Natural killer cell (primary cell): ENCODE data around the gene UHRF2. TPM values are rescaled to one million over a fixed set of nuclear protein-coding genes. Genes with fewer than 3 reads are reported as not detected.

Source experiments
- ATAC-seq, 3 donors: fragments of 150-1000 bp in 2 of 3; fragments of 200-7000 bp in 1 of 3; cut with Tn5 transposase; 1 replicate in 1 of 3; 2 replicates in 2 of 3; pipeline ENCODE4 v1.10.0; 2021; ENCODE audit warnings: mild to moderate bottlenecking in 2 of 3, moderate library complexity in 2 of 3
- DNase-seq, 2 donors: peaks; one replicate each; pipeline versions ENCODE4 v3.0.0 to v3.0.0-alpha.2; 2013 to 2021; ENCODE audit warnings: mixed read lengths in 1 of 2
- H3K27ac ChIP-seq: one replicate; pipeline ENCODE4 v1.5.1; 2013; ENCODE audit warnings: mild to moderate bottlenecking, low read length
- H3K27me3 ChIP-seq: one replicate; pipeline ENCODE4 v1.6.1; 2013; ENCODE audit warnings: low read length; ENCODE audit not compliant: control insufficient read depth, insufficient read depth
- H3K36me3 ChIP-seq: one replicate; pipeline ENCODE4 v1.6.1; 2013; ENCODE audit warnings: low read length; ENCODE audit not compliant: control insufficient read depth, insufficient read depth
- H3K4me1 ChIP-seq: one replicate; pipeline ENCODE4 v1.6.1; 2013; ENCODE audit warnings: low read length; ENCODE audit not compliant: control insufficient read depth, insufficient read depth
- H3K4me3 ChIP-seq: one replicate; pipeline ENCODE4 v1.5.1; 2013; ENCODE audit warnings: low read length
- H3K9me3 ChIP-seq: one replicate; pipeline ENCODE4 v1.6.1; 2013; ENCODE audit warnings: low read length; ENCODE audit not compliant: control insufficient read depth, insufficient read depth
- H3K27ac Mint-ChIP-seq, 2 donors: one replicate each; pipeline ENCODE4 v1.8.0; 2022; ENCODE audit warnings: mild to moderate bottlenecking in 2 of 2, mixed read lengths in 2 of 2, moderate library complexity in 1 of 2
- H3K27me3 Mint-ChIP-seq, 2 donors: one replicate each; pipeline ENCODE4 v1.8.0; 2022; ENCODE audit warnings: low read depth in 2 of 2, mixed read lengths in 2 of 2
- H3K36me3 Mint-ChIP-seq: one replicate; pipeline ENCODE4 v1.8.0; 2022; ENCODE audit warnings: mixed read lengths
- H3K4me1 Mint-ChIP-seq, 2 donors: one replicate each; pipeline ENCODE4 v1.8.0; 2022; ENCODE audit warnings: mixed read lengths in 2 of 2
- H3K4me3 Mint-ChIP-seq: one replicate; pipeline ENCODE4 v1.8.0; 2022; ENCODE audit warnings: mild to moderate bottlenecking, moderate library complexity, mixed read lengths
- H3K9me3 Mint-ChIP-seq, 2 donors: one replicate each; pipeline ENCODE4 v1.8.0; 2022; ENCODE audit warnings: mixed read lengths in 2 of 2
- CTCF ChIP-seq: fragments of 200-600 bp; IDR thresholded peaks from one replicate; pipeline ENCODE4 v1.8.0; 2022; ENCODE audit warnings: antibody characterized with exemption
- WGBS: methylation state at CpG from one replicate; pipeline ENCODE4 v1.1.7; 2013; ENCODE audit warnings: missing lambda C conversion rate; ENCODE audit not compliant: insufficient coverage; 5-methylcytosine and 5-hydroxymethylcytosine counted together
- intact Hi-C: fragments of 100-400 bp; cut with micrococcal nuclease; formaldehyde crosslinking; loops from one replicate; pipeline ENCODE4 v1.14.2; 2022
- total RNA-seq, 4 donors: library from RNA; stranded (reverse); fragments of 120-200 nt in 1 of 4; gene quantifications; one replicate each; pipeline versions ENCODE4 v1.2.3 to v1.2.4, GENCODE V29; 2013 to 2022

UHRF2 gene
- total RNA-seq, 3 donors from 2014 or later (not counting 1 experiment from before 2014, with no cell fraction given): 118 to 130 (median 120) TPM

DNA sequence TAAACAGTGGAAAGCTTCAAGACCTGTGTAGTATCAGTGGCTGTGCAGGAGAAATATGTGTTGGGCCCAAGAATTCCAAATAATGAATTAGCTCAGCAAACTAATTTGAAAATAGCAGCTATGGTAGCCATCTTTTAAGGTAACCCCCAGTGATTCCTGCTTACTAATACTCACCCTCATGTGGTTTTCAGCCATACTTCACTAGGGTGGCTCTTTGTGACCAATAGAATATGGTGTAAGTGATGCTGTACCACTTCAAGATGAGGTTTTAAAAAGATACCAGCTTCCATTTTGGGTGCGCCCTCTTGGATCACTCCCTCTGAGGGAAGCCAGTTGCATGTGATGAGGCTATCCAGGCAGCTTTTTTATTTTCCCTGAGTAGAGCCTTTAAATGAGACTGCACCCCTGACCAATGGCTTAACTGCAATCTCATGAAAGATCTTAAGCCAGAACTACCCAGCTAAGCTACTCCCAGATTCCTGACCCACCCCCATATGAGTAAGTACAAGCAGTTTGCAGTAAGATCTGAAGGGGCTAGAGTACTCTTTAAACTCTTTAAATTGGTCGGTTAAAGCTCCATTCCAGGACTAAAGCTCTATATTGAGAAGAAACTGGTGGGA, 58.3 kb downstream of the UHRF2 start:
- no peak for TF ChIP-seq CTCF
- DNase-seq (no peak), ATAC-seq (no peak)
- 100% methylated on average over 2 of the region's 2 CpGs for whole genome bisulfite sequencing
- H3K9me3 ChIP-seq: no peaks in the 10 kb centered on the region
- H3K4me1 ChIP-seq: no peaks in the 10 kb centered on the region
- Mint-ChIP-seq H3K4me3 (no peak overlapping the region), H3K27me3 (no peaks in the 10 kb centered on the region), H3K27ac (no peak overlapping the region), H3K36me3 (no peaks in the 10 kb centered on the region), H3K4me1 (peaks cover 19 to 24% of the 10 kb centered on the region in 2 donors), H3K9me3 (no peaks in the 10 kb centered on the region)
- H3K4me3 ChIP-seq: no peak overlapping the region
- H3K27me3 ChIP-seq: no peaks in the 10 kb centered on the region
- peaks cover 12% of the 10 kb centered on the region for H3K36me3 ChIP-seq
- intact Hi-C loops: no loop called here
- no peak overlapping the region for H3K27ac ChIP-seq

- intact Hi-C loops: no loop called here
- no peaks in the 10 kb centered on the region for H3K9me3 Mint-ChIP-seq
- DNase-seq (no peak), ATAC-seq (no peak)
- WGBS: 100% methylated on average over 2 of the region's 2 CpGs
- H3K27ac Mint-ChIP-seq: peak overlapping the region; percentile 1 to 35
- H3K4me1 Mint-ChIP-seq: peaks cover 14 to 19% of the 10 kb centered on the region in 2 donors
- Histone ChIP-seq H3K36me3 (peaks cover 18% of the 10 kb centered on the region), H3K4me1 (no peaks in the 10 kb centered on the region), H3K4me3 (no peak overlapping the region), H3K9me3 (no peaks in the 10 kb centered on the region), H3K27me3 (no peaks in the 10 kb centered on the region), H3K27ac (no peak overlapping the region)
- no peak for TF ChIP-seq CTCF
- H3K27me3 Mint-ChIP-seq: no peaks in the 10 kb centered on the region
- no peak overlapping the region for H3K4me3 Mint-ChIP-seq
- H3K36me3 Mint-ChIP-seq: no peaks in the 10 kb centered on the region
Measured at GRCh38 chr9:6473151-6473550, 60.2 kb downstream of the UHRF2 start.

DNA sequence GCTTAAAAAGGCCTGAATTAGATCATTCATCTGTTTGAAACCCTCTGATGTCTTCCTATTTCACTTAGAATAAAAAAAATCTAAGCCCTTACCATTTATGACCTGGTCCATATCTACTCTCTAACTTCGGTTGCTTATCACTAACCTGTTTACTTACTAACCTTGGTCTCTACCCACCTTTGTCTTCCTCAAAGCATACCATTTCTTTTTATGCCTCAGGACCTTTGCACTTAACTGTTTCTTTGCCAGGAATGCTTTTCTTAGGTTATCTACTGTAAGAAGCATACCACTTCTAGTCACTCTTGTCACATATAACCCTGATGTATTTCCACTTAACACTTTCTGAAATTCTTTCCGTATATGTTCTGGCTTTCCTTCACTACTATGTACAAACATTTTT, 67.0 kb downstream of the UHRF2 start:
- Mint-ChIP-seq H3K4me3 (no peak overlapping the region), H3K4me1 (no peaks in the 10 kb centered on the region), H3K27ac (no peak overlapping the region), H3K9me3 (no peaks in the 10 kb centered on the region), H3K27me3 (no peaks in the 10 kb centered on the region), H3K36me3 (no peaks in the 10 kb centered on the region)
- TF ChIP-seq CTCF: no peak
- Histone ChIP-seq H3K9me3 (no peaks in the 10 kb centered on the region), H3K4me1 (no peaks in the 10 kb centered on the region), H3K27me3 (no peaks in the 10 kb centered on the region), H3K36me3 (peaks cover 64% of the 10 kb centered on the region), H3K27ac (no peak overlapping the region), H3K4me3 (no peak overlapping the region)
- ATAC-seq (no peak), DNase-seq (no peak)
- intact Hi-C loops: no loop called here
- WGBS: 93% methylated on average over 2 of the region's 2 CpGs

DNA sequence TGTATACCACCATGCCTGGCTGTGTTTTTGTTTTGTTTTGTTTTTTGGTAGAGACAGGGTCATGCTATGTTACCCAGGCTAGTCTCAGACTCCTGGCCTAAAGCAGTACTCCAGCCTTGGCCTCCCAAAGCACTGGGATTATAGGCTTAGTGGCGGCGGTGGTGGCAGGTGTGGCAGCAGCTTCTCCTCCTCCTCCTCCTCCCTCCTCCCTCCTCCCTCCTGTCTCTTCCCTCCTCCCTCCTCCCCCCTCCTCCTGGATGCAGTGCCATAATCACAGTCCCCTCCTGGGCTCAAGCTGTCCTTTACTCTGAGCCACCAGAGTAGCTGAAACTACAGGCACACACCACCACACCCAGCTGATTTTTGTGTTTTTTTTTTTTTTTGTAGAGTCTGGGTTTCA, 71.2 kb downstream of the UHRF2 start:
- intact Hi-C loops: no loop called here
- Histone ChIP-seq H3K4me1 (no peaks in the 10 kb centered on the region), H3K36me3 (peaks cover 64% of the 10 kb centered on the region), H3K27ac (no peak overlapping the region), H3K27me3 (no peaks in the 10 kb centered on the region), H3K4me3 (no peak overlapping the region), H3K9me3 (no peaks in the 10 kb centered on the region)
- no peak for TF ChIP-seq CTCF
- no peaks in the 10 kb centered on the region for H3K36me3 Mint-ChIP-seq
- H3K27ac Mint-ChIP-seq: no peak overlapping the region
- H3K4me3 Mint-ChIP-seq: no peak overlapping the region
- no peaks in the 10 kb centered on the region for H3K27me3 Mint-ChIP-seq
- WGBS: 100% methylated on average over 2 of the region's 2 CpGs
- DNase-seq: no peak
- no peaks in the 10 kb centered on the region for H3K9me3 Mint-ChIP-seq
- ATAC-seq: no peak
- peaks cover 0 to 5% of the 10 kb centered on the region in 2 donors for H3K4me1 Mint-ChIP-seq
